DMS153 treated with DMSO at 0.1 percent for 48 hours (cell line): ENCODE measurements around the gene CLPSL2.

ENCODE experiments used
- DNase-seq: peaks from one replicate; lab custom pipeline; 2025; ENCODE audit not compliant: unreplicated experiment; lab: John Stamatoyannopoulos, UW

The CLPSL2 gene

GRCh38 chr6:35746516-35746915 is 29.9 kb upstream of the CLPSL2 start:
- DNase-seq: no peak

GRCh38 chr6:35747877-35748276 is 28.5 kb upstream of the CLPSL2 start:
- DNase-seq: no peak

- DNase-seq: no peak
Observed at GRCh38 chr6:35750557-35750956, 25.8 kb upstream of the CLPSL2 start.

GRCh38 chr6:35751594-35751993 is 24.8 kb upstream of the CLPSL2 start:
- no peak for DNase-seq

GRCh38 chr6:35752330-35752729 is 24.1 kb upstream of the CLPSL2 start:
- DNase-seq: no peak

GRCh38 chr6:35754452-35755277 is 21.7 kb upstream of the CLPSL2 start:
- peak; percentile 57 for DNase-seq

- DNase-seq: no peak
Observed at GRCh38 chr6:35755278-35755924, 21.0 kb upstream of the CLPSL2 start.

GRCh38 chr6:35757456-35758123 is 18.8 kb upstream of the CLPSL2 start:
- DNase-seq: no peak

GRCh38 chr6:35759426-35759825 is 17.0 kb upstream of the CLPSL2 start:
- no peak for DNase-seq

GRCh38 chr6:35765739-35766138 is 10.7 kb upstream of the CLPSL2 start:
- DNase-seq: no peak

GRCh38 chr6:35769211-35769610 is 7.2 kb upstream of the CLPSL2 start:
- no peak for DNase-seq

- DNase-seq: no peak
Observed at GRCh38 chr6:35771343-35771627, 5.1 kb upstream of the CLPSL2 start.

GRCh38 chr6:35774116-35774794 is 2.1 kb upstream of the CLPSL2 start:
- no peak for DNase-seq

- no peak for DNase-seq
Observed at GRCh38 chr6:35775031-35775430, 1.4 kb upstream of the CLPSL2 start.

- no peak for DNase-seq
Observed at GRCh38 chr6:35777356-35778102, 1.1 kb downstream of the CLPSL2 start.

- DNase-seq: no peak
Observed at GRCh38 chr6:35778437-35778836, 2.0 kb downstream of the CLPSL2 start.

GRCh38 chr6:35780719-35781118 is 4.3 kb downstream of the CLPSL2 start, which contains the start of gene CLPSL1:
Gene CLPSL1 (plus strand): TSS chr6:35781019. CDS start chr6:35781111, 92 bp downstream.
- DNase-seq: no peak

- DNase-seq: no peak
Observed at GRCh38 chr6:35781290-35781689, 4.9 kb downstream of the CLPSL2 start.

GRCh38 chr6:35782424-35782823 is 6.0 kb downstream of the CLPSL2 start:
- DNase-seq: no peak

- no peak for DNase-seq
Observed at GRCh38 chr6:35784200-35784599, 7.8 kb downstream of the CLPSL2 start.

GRCh38 chr6:35786272-35786671 is 9.9 kb downstream of the CLPSL2 start:
- DNase-seq: no peak
